T-cell (primary cell): Measurements from ENCODE around the gene TMEM255B. TPM values are rescaled to one million over a fixed set of nuclear protein-coding genes. Genes with fewer than 3 reads are reported as not detected.
A peak's percentile ranks its signal among the peaks of the same experiment; 100 is the strongest.

Experiments used
- ATAC-seq, 4 experiments: fragments of 200-7000 bp in 3 of 4; fragments of 150-1000 bp in 1 of 4; cut with Tn5 transposase; replicated peaks in 1 of 4; 1 replicate in 3 of 4; 2 replicates in 1 of 4; pipeline ENCODE4 v1.10.0; 2021; ENCODE audit warnings: moderate library complexity in 3 of 4, mild to moderate bottlenecking in 2 of 4, moderate number of reproducible peaks in 1 of 4
- CTCF ChIA-PET, 2 donors: fragments of 300-600 bp; sonication (Branson Sonifier 250); formaldehyde crosslinking; loops; one replicate each; lab custom pipeline; 2022; ENCODE audit warnings: antibody characterized with exemption in 2 of 2; lab: Charles Lee
- POLR2A ChIA-PET, 2 donors: fragments of 300-600 bp; sonication (Branson Sonifier 250); formaldehyde crosslinking; loops; one replicate each; lab custom pipeline; 2022; ENCODE audit warnings: antibody characterized with exemption in 2 of 2; lab: Charles Lee
- DNase-seq, 35 experiments: peaks; one replicate each; pipeline versions ENCODE4 v3.0.0 to v3.0.0-alpha.2; 2013 to 2023
- H3K27ac ChIP-seq: one replicate; pipeline ENCODE4 v1.5.1; 2013; ENCODE audit warnings: low read length
- H3K27me3 ChIP-seq, 2 experiments: replicated peaks in 1 of 2; 1 replicate in 1 of 2; 2 replicates in 1 of 2; pipeline versions ENCODE4 v1.6.1 to v1.7.0; 2013; ENCODE audit warnings: low read length in 1 of 2, mixed read lengths in 1 of 2; ENCODE audit not compliant: control insufficient read depth in 2 of 2, insufficient read depth in 2 of 2; ENCODE audit errors: extremely low read depth in 1 of 2
- H3K36me3 ChIP-seq, 2 donors: 1 replicate in 1 of 2; 2 replicates in 1 of 2; pipeline versions ENCODE4 v1.6.1 to v1.7.0; 2013; ENCODE audit warnings: low read length in 1 of 2; ENCODE audit not compliant: control insufficient read depth in 2 of 2, insufficient read depth in 1 of 2; ENCODE audit errors: extremely low read depth in 1 of 2
- H3K4me1 ChIP-seq, 2 experiments: 1 replicate in 1 of 2; 2 replicates in 1 of 2; pipeline versions ENCODE4 v1.6.1 to v1.7.0; 2013; ENCODE audit warnings: low read length in 2 of 2, mixed read lengths in 1 of 2; ENCODE audit not compliant: insufficient read depth in 2 of 2, control insufficient read depth in 1 of 2; ENCODE audit errors: extremely low read depth in 1 of 2
- H3K4me3 ChIP-seq, 2 donors: 1 replicate in 1 of 2; 2 replicates in 1 of 2; pipeline versions ENCODE4 v1.5.1 to v1.7.0; 2013; ENCODE audit warnings: mild to moderate bottlenecking in 2 of 2, low read length in 1 of 2, moderate library complexity in 1 of 2; ENCODE audit not compliant: control insufficient read depth in 1 of 2; ENCODE audit errors: extremely low read depth in 1 of 2
- H3K9me3 ChIP-seq: 2 replicates; pipeline ENCODE4 v1.7.0; 2013
- H3K27ac Mint-ChIP-seq, 2 donors: one replicate each; pipeline ENCODE4 v1.8.0; 2020 to 2021; ENCODE audit warnings: mild to moderate bottlenecking in 2 of 2, mixed read lengths in 2 of 2
- H3K27me3 Mint-ChIP-seq, 2 donors: one replicate each; pipeline ENCODE4 v1.8.0; 2021 to 2022; ENCODE audit warnings: mixed read lengths in 2 of 2
- H3K36me3 Mint-ChIP-seq: one replicate; pipeline ENCODE4 v1.8.0; 2021; ENCODE audit warnings: mixed read lengths
- H3K4me1 Mint-ChIP-seq, 3 donors: one replicate each; pipeline ENCODE4 v1.8.0; 2020 to 2022; ENCODE audit warnings: mixed read lengths in 3 of 3, mild to moderate bottlenecking in 1 of 3
- H3K4me3 Mint-ChIP-seq, 3 donors: one replicate each; pipeline ENCODE4 v1.8.0; 2020 to 2022; ENCODE audit warnings: mild to moderate bottlenecking in 3 of 3, mixed read lengths in 3 of 3, moderate library complexity in 3 of 3
- H3K9me3 Mint-ChIP-seq, 3 donors: one replicate each; pipeline ENCODE4 v1.8.0; 2020 to 2022; ENCODE audit warnings: mixed read lengths in 3 of 3
- WGBS: methylation state at CpG from one replicate; pipeline ENCODE4 v1.1.5; 2013; ENCODE audit warnings: missing lambda C conversion rate; ENCODE audit not compliant: insufficient coverage; 5-methylcytosine and 5-hydroxymethylcytosine counted together
- total RNA-seq, 35 experiments: library from RNA in 6 of 35; stranded (reverse) in 6 of 35; fragments of 120-200 nt in 1 of 35; gene quantifications; one replicate each; pipeline versions ENCODE4 v1.2.1 to v1.2.4 and lab custom pipeline; 2013 to 2026

Gene TMEM255B
- total RNA-seq, 5 donors from 2014 or later (not counting 1 experiment from before 2014, with no cell fraction given) = 0.76 to 1.2 (median 0.89) TPM

DNA sequence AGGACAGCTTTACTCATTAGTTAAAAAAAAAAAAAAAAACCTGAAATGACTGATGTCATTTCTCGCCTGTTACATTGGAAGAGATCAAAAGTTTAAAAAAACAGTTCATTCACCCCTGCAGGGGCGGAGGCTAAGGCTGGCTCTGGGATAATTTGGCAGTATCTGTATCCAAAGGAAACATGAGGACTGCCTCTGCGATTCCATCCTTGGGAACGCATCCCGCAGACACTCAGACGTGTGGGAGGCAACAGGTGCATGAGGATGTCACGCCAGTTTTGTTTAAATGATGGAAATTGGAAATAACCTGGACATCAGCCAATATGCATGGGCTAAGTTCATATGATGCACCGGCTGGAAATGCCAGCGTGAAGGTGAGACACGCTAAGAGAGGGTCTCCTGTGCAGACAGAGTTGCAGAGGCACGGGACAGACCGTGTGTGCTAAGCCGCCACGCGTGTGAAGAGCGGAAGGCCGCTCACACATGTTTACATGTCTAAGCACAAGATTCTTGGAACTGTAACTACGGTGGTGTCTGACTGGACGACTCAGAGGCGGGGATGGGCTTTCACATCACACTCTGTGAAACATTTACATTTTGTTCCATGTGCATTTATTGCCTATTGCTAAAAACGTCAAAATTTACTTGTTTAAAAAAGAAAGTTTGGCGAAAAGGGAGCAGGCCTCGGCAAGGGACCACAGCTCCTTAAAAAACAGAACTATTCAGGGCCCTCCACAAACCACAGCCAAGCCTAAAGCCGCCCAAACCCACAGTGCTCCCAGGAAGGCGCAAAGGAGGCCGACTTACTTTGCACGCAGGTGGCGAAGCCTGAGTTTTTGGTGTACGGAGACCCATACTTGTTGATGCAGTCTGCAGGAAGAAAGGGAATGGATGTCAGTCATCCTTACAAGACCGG lies 87.0 kb downstream of the TMEM255B start:
- Histone ChIP-seq H3K36me3 (no peaks in the 10 kb centered on the region), H3K27ac (no peak overlapping the region), H3K4me3 (peak overlapping the region; percentile 25), H3K27me3 (peaks cover 0 to 35% of the 10 kb centered on the region in 2 experiments), H3K9me3 (no peaks in the 10 kb centered on the region), H3K4me1 (peaks cover 23 to 64% of the 10 kb centered on the region in 2 experiments)
- ATAC-seq (peak in 1 of 4 experiments; percentile 40), DNase-seq (peak in 1 of 35 experiments; percentile 24)
- ChIA-PET POLR2A (interaction anchor here in 1 of 2 donors (0.6 kb wide), 1 partner anchor 427 kb away, joined by 5 read pairs; no protein-coding TSS in a partner anchor), CTCF (interaction anchor here in 1 of 2 donors (0.6 to 0.7 kb wide), 2 partner anchors 75 to 492 kb away, joined by 3 to 5 read pairs; no protein-coding TSS in a partner anchor)
- H3K4me3 Mint-ChIP-seq = peak overlapping the region; percentile 61 to 70 (median 67)
- peaks cover 0 to 3% of the 10 kb centered on the region in 2 donors for H3K27me3 Mint-ChIP-seq
- H3K4me1 Mint-ChIP-seq = peaks cover 36 to 51% (median 43%) of the 10 kb centered on the region in 3 donors
- H3K9me3 Mint-ChIP-seq = no peaks in the 10 kb centered on the region
- 66% methylated on average over 19 of the region's 30 CpGs for WGBS
- no peaks in the 10 kb centered on the region for H3K36me3 Mint-ChIP-seq
- H3K27ac Mint-ChIP-seq = peak overlapping the region; percentile 63 to 70

DNA sequence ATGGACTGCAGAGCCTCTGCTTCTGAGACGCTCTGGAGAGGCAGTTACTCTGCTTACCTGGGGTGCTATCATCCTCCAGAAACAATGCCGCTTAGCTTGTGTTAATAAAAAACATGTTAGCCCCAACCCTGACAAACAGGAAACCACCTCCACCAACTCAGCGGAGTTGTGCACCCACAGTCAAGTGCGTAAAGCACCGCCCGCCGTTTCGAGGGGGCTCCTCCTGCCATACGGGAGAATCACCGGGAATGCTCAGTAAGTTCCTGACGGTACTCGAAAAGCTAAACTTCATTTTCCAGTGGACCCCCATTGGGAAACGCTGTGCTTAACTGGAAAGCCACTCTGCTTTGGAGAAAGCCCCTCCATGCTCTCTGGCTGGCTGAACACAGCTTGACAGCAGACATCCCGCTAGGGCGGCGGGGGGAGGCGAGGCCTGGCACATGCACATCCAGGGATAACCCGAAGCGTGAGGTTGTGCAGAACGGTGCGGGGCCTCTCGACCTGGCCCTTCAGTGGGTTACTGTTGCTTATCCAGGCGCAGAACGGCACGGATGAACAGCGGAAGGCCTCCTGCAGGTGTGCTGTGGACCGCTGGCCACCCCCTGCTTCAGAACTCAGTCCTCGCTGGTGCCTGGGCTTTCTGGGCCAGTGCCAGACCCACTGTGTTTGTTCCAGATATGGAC lies 87.8 kb downstream of the TMEM255B start:
- POLR2A ChIA-PET = no interaction called here
- 61% methylated on average over 27 of the region's 28 CpGs for WGBS
- Histone ChIP-seq H3K27ac (no peak overlapping the region), H3K36me3 (no peaks in the 10 kb centered on the region), H3K4me3 (peak overlapping the region; percentile 25), H3K9me3 (no peaks in the 10 kb centered on the region), H3K27me3 (peaks cover 0 to 35% of the 10 kb centered on the region in 2 experiments), H3K4me1 (peaks cover 21 to 56% of the 10 kb centered on the region in 2 experiments)
- DNase-seq (peak in 19 of 35 experiments; percentile 7 to 66 (median 22)), ATAC-seq (peak; percentile 81 to 93 (median 86))
- CTCF ChIA-PET = no interaction called here
- Mint-ChIP-seq H3K4me1 (peaks cover 31 to 46% (median 35%) of the 10 kb centered on the region in 3 donors), H3K27ac (peak overlapping the region; percentile 63 to 70), H3K4me3 (peak overlapping the region; percentile 61 to 70 (median 67)), H3K36me3 (no peaks in the 10 kb centered on the region), H3K9me3 (no peaks in the 10 kb centered on the region), H3K27me3 (peaks cover 0 to 3% of the 10 kb centered on the region in 2 donors)

DNA sequence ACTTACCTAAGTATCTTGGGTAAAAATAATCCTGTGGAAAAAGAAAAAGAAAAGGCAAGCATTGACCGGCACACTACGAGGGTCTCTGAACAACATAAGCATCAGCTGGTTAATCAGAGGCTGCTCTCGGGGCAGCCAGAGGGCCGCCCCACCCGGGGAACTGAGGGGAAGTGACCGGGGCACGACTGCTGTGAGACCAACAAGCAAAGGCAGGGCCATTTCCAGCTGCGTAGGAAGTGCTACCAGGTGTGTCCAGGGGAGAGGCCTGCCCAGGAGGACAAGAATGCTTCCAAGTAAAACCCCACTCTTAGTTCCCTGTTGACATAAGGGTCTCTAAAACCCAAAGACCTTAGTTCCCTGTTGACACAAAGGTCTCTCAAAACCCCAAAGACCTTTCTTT lies 89.0 kb downstream of the TMEM255B start:
- DNase-seq (no peak), ATAC-seq (no peak)
- Histone ChIP-seq H3K36me3 (no peaks in the 10 kb centered on the region), H3K4me3 (no peak overlapping the region), H3K27me3 (peaks cover 0 to 41% of the 10 kb centered on the region in 2 experiments), H3K27ac (no peak overlapping the region), H3K9me3 (no peaks in the 10 kb centered on the region), H3K4me1 (peaks cover 21 to 45% of the 10 kb centered on the region in 2 experiments)
- Mint-ChIP-seq H3K27ac (peak overlapping the region; percentile 4 to 34), H3K4me3 (no peak overlapping the region), H3K4me1 (peaks cover 25 to 38% (median 27%) of the 10 kb centered on the region in 3 donors), H3K27me3 (peaks cover 0 to 3% of the 10 kb centered on the region in 2 donors), H3K36me3 (no peaks in the 10 kb centered on the region), H3K9me3 (no peaks in the 10 kb centered on the region)
- CTCF ChIA-PET = no interaction called here
- POLR2A ChIA-PET = no interaction called here
- 91% methylated on average over 7 of the region's 8 CpGs for WGBS

DNA sequence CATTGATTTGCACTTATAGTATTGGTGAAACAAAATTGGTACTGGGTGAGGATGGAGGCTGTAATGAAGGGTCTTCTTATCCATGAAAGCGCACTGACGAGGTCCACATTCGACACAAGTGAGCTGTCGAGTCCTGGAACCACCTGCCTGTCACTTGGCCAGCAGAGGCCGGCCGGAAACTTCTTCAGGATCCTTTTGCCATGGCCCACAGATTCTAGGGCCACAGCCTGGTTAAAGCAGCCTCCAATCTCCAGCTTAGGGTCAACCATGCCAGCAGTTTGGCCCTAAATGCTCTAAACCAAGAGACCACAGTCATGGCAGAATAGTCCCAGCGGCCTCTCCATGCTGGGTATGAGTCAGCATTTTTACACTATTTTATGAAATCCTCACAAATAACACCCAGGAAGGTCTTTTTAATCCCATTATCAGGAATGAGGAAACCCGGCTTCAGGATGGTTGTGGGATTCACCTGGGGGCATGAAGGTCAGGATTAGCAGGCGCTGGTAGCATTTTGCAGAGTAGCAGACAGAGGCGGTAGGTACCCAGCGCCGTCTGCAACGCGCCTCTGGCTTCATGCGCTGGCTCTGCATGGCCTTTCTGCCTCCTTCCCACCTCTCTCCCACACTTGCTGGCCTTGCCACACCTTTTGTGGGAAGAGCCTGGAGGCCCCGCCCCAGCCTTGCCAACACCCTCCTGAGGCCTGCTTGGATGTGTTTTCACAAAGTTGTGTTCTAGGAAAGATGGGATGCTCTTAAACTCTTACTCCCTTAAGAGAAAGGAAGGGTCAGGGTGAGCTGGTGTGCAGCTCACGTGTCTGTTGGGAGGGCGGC lies 89.6 kb downstream of the TMEM255B start:
- no peak overlapping the region for H3K4me3 Mint-ChIP-seq
- no peaks in the 10 kb centered on the region for H3K36me3 Mint-ChIP-seq
- no peak for ATAC-seq
- Histone ChIP-seq H3K4me3 (no peak overlapping the region), H3K9me3 (no peaks in the 10 kb centered on the region), H3K27ac (no peak overlapping the region), H3K27me3 (peaks cover 0 to 38% of the 10 kb centered on the region in 2 experiments), H3K4me1 (peaks cover 21 to 41% of the 10 kb centered on the region in 2 experiments), H3K36me3 (no peaks in the 10 kb centered on the region)
- no peak for DNase-seq
- no peaks in the 10 kb centered on the region for H3K9me3 Mint-ChIP-seq
- WGBS = 97% methylated on average over 8 of the region's 18 CpGs
- peak overlapping the region; percentile 6 to 71 for H3K27ac Mint-ChIP-seq
- POLR2A ChIA-PET = no interaction called here
- peaks cover 25 to 40% (median 31%) of the 10 kb centered on the region in 3 donors for H3K4me1 Mint-ChIP-seq
- peaks cover 0 to 3% of the 10 kb centered on the region in 2 donors for H3K27me3 Mint-ChIP-seq
- CTCF ChIA-PET = no interaction called here

DNA sequence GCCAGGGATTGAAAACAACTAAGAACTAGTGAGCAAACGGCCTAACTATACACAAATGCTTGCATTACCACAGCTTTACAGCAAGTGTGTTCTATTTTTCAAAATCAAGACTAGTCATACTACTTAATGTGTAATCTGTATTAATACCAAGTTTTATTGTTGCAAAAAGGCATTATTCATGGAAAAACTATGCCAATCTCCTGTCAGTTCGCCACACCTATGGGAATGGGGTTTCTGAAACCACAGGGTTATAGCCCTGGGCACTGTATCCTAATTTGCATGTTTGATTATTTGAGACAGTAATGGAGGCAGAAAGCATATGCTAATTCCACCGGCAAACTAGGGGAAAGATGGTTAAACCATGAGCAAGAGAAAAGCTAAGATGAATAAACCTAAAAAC lies 90.5 kb downstream of the TMEM255B start:
- no peak overlapping the region for H3K4me3 ChIP-seq
- Mint-ChIP-seq H3K4me3 (no peak overlapping the region), H3K4me1 (peaks cover 32 to 42% (median 36%) of the 10 kb centered on the region in 3 donors), H3K9me3 (no peaks in the 10 kb centered on the region), H3K27ac (no peak overlapping the region), H3K27me3 (peaks cover under 1 to 5% of the 10 kb centered on the region in 2 donors), H3K36me3 (no peaks in the 10 kb centered on the region)
- no peak for ATAC-seq
- WGBS = 88% methylated on average over 1 of the region's 3 CpGs
- no peak for DNase-seq
- H3K27me3 ChIP-seq = peaks cover 0 to 38% of the 10 kb centered on the region in 2 experiments
- H3K27ac ChIP-seq = no peak overlapping the region
- no peaks in the 10 kb centered on the region for H3K36me3 ChIP-seq
- ChIA-PET CTCF (no interaction called here), POLR2A (no interaction called here)
- H3K4me1 ChIP-seq = peaks cover 17 to 40% of the 10 kb centered on the region in 2 experiments
- no peaks in the 10 kb centered on the region for H3K9me3 ChIP-seq
